Upper lobe of right lung (tissue), 1 donor: ENCODE data around the gene MTA2. TPM values are rescaled to one million over a fixed set of nuclear protein-coding genes. Genes with fewer than 3 reads are reported as not detected.

Experiments
- ATAC-seq: fragments of 200-7000 bp; cut with Tn5 transposase; one replicate; pipeline ENCODE4 v1.9.1; 2020; ENCODE audit warnings: mild to moderate bottlenecking, moderate library complexity
- DNase-seq: peaks from one replicate; pipeline ENCODE4 v3.0.0-alpha.2; 2020
- H3K27ac ChIP-seq: fragments of 200-600 bp; one replicate; pipeline ENCODE4 v1.8.0; 2022
- H3K27me3 ChIP-seq: fragments of 200-600 bp; one replicate; pipeline ENCODE4 v1.8.0; 2022; ENCODE audit warnings: mild to moderate bottlenecking
- H3K36me3 ChIP-seq: fragments of 200-600 bp; one replicate; pipeline ENCODE4 v1.8.0; 2022
- H3K4me1 ChIP-seq: fragments of 200-600 bp; one replicate; pipeline ENCODE4 v1.8.0; 2022
- H3K4me3 ChIP-seq: fragments of 200-600 bp; one replicate; pipeline ENCODE4 v1.8.0; 2022; ENCODE audit warnings: mild to moderate bottlenecking
- H3K9me3 ChIP-seq: fragments of 200-600 bp; one replicate; pipeline ENCODE4 v1.8.0; 2022
- intact Hi-C: fragments of 100-400 bp; cut with DNase I; formaldehyde crosslinking; loops from one replicate; pipeline ENCODE4 v1.11.0; 2022
- microRNA-seq: library from miRNA; unstranded; fragments of <30 nt; microRNA quantifications from one replicate; pipeline ENCODE4 v1.2.0, GENCODE V29; 2020; ENCODE audit warnings: borderline microRNAs expressed
- total RNA-seq: library from RNA; stranded (reverse); fragmentation: NEBNext Ultra II Directional; extraction: Animal tissue kit (Norgen Biotek cat#: 25700); gene quantifications from one replicate; pipeline ENCODE4 v1.2.1, GENCODE V29; 2021
- TF ChIP-seq, protein P1 (sequence below): fragments of 200-600 bp; IDR thresholded peaks from one replicate; pipeline ENCODE4 v1.8.0; 2022; ENCODE audit warnings: antibody characterized with exemption
- donor health status: DM: no; HTN: yes; CAD: no; lungs with severe emphysema.

The MTA2 gene
- total RNA-seq, 1 donor from 2014 or later = 75.0 TPM

DNA sequence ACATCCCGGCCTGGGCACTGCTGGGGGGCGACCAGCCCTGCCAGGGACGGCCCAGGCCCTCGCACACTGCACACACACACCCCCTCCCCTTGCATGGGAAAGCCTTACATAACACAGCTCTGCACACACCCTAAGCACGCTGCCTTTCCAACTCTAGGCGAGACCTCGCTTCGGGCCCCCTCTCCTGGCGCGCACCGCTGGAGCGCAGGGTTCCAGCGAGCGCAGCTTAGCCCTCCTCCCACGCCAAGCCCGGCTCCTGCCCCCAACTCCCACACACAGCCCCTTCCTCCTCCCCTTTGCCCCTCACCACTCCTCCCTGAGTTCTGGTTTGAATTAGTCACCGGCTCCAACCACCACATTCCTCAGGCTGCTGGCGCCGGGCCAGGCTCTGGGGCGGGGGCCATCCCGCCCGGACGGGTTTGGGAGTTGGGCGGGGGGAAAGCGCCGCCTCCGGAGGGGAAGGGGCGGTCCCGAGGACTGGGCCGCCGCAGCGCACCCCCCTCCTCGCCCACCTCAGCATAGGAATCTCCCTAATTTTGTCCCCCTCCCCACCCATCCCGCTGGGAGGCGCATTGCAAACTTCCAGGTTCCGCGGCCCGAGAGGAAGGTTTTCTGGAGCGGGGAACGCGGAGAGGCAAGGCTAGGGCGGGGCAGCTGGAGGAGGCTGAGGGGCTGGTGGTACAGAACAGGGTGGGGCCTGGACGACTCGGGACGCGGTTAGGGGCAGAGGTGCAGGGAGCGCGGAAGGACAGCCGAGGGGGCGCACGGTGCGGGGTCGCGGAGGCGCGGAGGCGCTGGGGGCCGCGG lies 56.0 kb downstream of the MTA2 start:
- Histone ChIP-seq H3K27me3 (no peaks in the 10 kb centered on the region), H3K36me3 (no peaks in the 10 kb centered on the region), H3K27ac (peak overlapping the region; percentile 99), H3K9me3 (no peaks in the 10 kb centered on the region), H3K4me3 (peak overlapping the region; percentile 85), H3K4me1 (peaks cover 72% of the 10 kb centered on the region)
- DNase-seq (peak; percentile 95), ATAC-seq (peak; percentile 60)
- TF ChIP-seq, protein P1, sequence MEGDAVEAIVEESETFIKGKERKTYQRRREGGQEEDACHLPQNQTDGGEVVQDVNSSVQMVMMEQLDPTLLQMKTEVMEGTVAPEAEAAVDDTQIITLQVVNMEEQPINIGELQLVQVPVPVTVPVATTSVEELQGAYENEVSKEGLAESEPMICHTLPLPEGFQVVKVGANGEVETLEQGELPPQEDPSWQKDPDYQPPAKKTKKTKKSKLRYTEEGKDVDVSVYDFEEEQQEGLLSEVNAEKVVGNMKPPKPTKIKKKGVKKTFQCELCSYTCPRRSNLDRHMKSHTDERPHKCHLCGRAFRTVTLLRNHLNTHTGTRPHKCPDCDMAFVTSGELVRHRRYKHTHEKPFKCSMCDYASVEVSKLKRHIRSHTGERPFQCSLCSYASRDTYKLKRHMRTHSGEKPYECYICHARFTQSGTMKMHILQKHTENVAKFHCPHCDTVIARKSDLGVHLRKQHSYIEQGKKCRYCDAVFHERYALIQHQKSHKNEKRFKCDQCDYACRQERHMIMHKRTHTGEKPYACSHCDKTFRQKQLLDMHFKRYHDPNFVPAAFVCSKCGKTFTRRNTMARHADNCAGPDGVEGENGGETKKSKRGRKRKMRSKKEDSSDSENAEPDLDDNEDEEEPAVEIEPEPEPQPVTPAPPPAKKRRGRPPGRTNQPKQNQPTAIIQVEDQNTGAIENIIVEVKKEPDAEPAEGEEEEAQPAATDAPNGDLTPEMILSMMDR = no peak
- intact Hi-C loops = no loop called here

DNA sequence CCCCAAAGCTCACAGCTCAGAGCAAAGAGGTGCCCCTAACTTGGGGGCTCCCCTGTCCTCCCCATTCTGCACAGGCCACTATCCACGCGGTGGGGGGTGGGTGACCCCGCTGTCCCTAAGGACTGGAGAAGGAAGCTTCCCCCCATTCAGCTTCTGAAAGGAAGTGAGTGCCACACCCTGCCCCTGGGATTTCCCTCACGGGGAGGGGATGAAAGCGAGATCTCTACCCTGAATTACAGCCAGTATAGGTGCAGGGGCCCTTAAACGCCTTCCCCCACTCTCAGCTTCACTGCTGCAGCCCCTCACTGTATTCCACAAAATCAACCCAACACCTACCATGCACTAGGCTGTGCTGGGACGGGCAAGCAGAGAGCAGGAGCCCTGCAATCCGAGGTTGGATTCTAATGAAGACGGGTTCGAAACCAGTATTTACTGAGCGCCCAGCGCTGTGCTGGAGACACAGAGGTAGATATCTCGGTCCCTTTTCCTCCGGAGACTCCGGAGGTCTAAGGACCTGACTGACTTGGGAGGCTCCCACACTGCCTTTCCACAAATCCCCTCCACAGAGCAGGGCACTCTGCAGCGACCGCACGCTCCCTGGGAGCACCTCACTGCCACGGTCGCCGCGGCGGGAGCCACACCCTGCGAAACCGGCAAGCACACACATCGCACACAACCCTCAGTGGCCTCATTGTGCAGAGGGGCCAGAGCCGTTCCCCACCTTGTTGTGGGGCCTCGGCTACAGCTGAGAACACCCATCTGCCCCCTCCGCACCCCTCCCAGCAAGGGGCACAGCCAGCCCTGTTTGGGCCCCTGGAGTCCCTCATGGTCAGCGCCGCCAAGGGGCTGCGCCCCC lies 56.9 kb downstream of the MTA2 start:
- peak overlapping the region; percentile 99 for H3K27ac ChIP-seq
- H3K4me3 ChIP-seq = peak overlapping the region; percentile 85
- peaks cover 73% of the 10 kb centered on the region for H3K4me1 ChIP-seq
- TF ChIP-seq, protein P1 = no peak
- H3K27me3 ChIP-seq = no peaks in the 10 kb centered on the region
- intact Hi-C loops = no loop called here
- H3K36me3 ChIP-seq = no peaks in the 10 kb centered on the region
- H3K9me3 ChIP-seq = no peaks in the 10 kb centered on the region
- no peak for DNase-seq
- ATAC-seq = peak; percentile 0

DNA sequence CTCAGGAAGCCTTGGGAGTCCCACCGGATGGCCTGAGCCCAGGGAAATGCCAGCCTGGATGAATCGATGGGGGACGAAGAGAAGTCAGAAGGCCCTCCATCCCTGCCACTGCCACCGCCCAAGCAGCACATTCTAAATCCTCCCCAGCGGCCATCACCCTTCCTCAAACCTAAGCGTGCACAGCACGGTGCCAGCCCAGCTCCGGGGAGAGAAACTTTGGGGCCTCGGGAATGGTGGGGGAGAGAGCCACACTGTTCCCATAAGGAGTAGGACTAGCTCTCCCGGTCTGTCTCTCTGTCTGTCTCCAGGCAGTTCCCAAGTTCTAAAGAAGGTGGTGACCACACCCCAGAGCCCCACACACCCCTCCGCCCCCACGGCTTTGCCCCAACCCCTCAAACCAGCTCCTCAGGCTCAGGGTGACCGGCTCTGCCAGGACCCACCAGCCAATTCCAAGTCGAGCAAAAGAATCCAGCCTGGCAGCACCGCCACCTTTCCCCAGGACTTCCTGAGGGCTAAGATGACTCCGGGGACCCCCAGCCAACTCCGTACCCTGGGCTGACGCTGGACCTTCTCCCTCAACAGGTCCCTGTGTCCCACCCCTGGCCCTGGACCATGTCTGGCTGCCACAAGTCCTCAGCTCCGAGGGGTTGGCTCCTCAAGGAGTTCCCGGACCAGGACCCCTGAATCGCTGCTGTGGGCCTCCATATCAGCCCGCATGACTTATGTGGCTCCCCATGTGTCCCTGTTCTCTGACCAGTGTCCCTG lies 57.8 kb downstream of the MTA2 start:
- DNase-seq (no peak), ATAC-seq (no peak)
- intact Hi-C loops = no loop called here
- H3K27ac ChIP-seq = peak overlapping the region; percentile 99
- H3K27me3 ChIP-seq = no peaks in the 10 kb centered on the region
- no peaks in the 10 kb centered on the region for H3K36me3 ChIP-seq
- H3K4me1 ChIP-seq = peaks cover 74% of the 10 kb centered on the region
- no peaks in the 10 kb centered on the region for H3K9me3 ChIP-seq
- TF ChIP-seq, protein P1 = no peak
- peak overlapping the region; percentile 85 for H3K4me3 ChIP-seq

Small RNA genes lying within 50 kb of the gene (microRNA-seq; reads per million reads assigned to microRNA genes)
- not detected for gene MIR6747

Other genes with a start within 250 kb of the MTA2 start
- gene SCGB1A1, start 182.8 kb downstream of the MTA2 start, total RNA-seq = 5.4 TPM
- 819 TPM for gene AHNAK, start 55.1 kb downstream of the MTA2 start, total RNA-seq
- gene EEF1G, start 28.0 kb downstream of the MTA2 start, total RNA-seq = 847 TPM
- 17.6 TPM for gene TUT1, start 10.3 kb downstream of the MTA2 start, total RNA-seq
- 91.1 TPM for gene EML3, start 10.9 kb upstream of the MTA2 start, total RNA-seq
- 5.2 TPM for gene ROM1, start 11.4 kb upstream of the MTA2 start, total RNA-seq
- gene B3GAT3, start 20.1 kb upstream of the MTA2 start, total RNA-seq = 40.1 TPM
- 229 TPM for gene GANAB, start 44.7 kb upstream of the MTA2 start, total RNA-seq
- 18.8 TPM for gene INTS5, start 51.4 kb upstream of the MTA2 start, total RNA-seq
- gene C11orf98, start 63.3 kb upstream of the MTA2 start, total RNA-seq = 41.7 TPM
- 14.6 TPM for gene CSKMT, start 63.4 kb upstream of the MTA2 start, total RNA-seq
- gene UQCC3, start 69.8 kb upstream of the MTA2 start, total RNA-seq = 5.7 TPM
- gene LBHD1, start 70.4 kb upstream of the MTA2 start, total RNA-seq = 6.1 TPM
- gene UBXN1, start 77.2 kb upstream of the MTA2 start, total RNA-seq = 95.2 TPM
- 2.0 TPM for gene LRRN4CL, start 87.7 kb upstream of the MTA2 start, total RNA-seq
- 65.6 TPM for gene BSCL2, start 105.6 kb upstream of the MTA2 start, total RNA-seq
- not detected for gene GNG3, start 105.8 kb upstream of the MTA2 start, total RNA-seq
- gene HNRNPUL2, start 125.6 kb upstream of the MTA2 start, total RNA-seq = 43.1 TPM
- 31.3 TPM for gene TTC9C, start 126.6 kb upstream of the MTA2 start, total RNA-seq
- 12.5 TPM for gene ZBTB3, start 152.3 kb upstream of the MTA2 start, total RNA-seq
- gene POLR2G, start 159.7 kb upstream of the MTA2 start, total RNA-seq = 54.7 TPM
- 23.9 TPM for gene TAF6L, start 169.5 kb upstream of the MTA2 start, total RNA-seq
- 52.4 TPM for gene TMEM179B, start 185.5 kb upstream of the MTA2 start, total RNA-seq
- gene TMEM223, start 190.1 kb upstream of the MTA2 start, total RNA-seq = 14.8 TPM
- 96.2 TPM for gene NXF1, start 203.6 kb upstream of the MTA2 start, total RNA-seq
- gene STX5, start 230.2 kb upstream of the MTA2 start, total RNA-seq = 40.9 TPM
- gene TEX54, start 231.0 kb upstream of the MTA2 start, total RNA-seq = not detected
- 43.9 TPM for gene WDR74, start 237.7 kb upstream of the MTA2 start, total RNA-seq